Stimulated activated CD4-positive, alpha-beta T cell treated with anti-CD3 and anti-CD28 coated beads, Interleukin-1b, Interleukin-23, amount 100 ng/mL, for 1 hour (primary cell): ENCODE results near the gene C7orf25.
A peak's percentile ranks its signal among the peaks of the same experiment; 100 is the strongest.

Experiments used
- DNase-seq, 2 donors: peaks; one replicate each; pipeline ENCODE4 v3.0.0-alpha.2; 2020; ENCODE audit warnings: low read depth in 2 of 2

Gene C7orf25

GRCh38 chr7:42911454-42912447 lies at the start of gene C7orf25:
C7orf25 (minus strand) TSS chr7:42912070; CDS start chr7:42910900, 1,170 bp downstream.
- DNase-seq, result peak; percentile 80 to 88

- no peak for DNase-seq
Measured at GRCh38 chr7:42961170-42961569, 49.3 kb upstream of the C7orf25 start.

GRCh38 chr7:42960762-42961161 lies 48.9 kb upstream of the C7orf25 start:
- no peak for DNase-seq

GRCh38 chr7:42959549-42959948 lies 47.7 kb upstream of the C7orf25 start:
- DNase-seq, result no peak

GRCh38 chr7:42956062-42956461 lies 44.2 kb upstream of the C7orf25 start:
- DNase-seq, result no peak

- DNase-seq, result no peak
Measured at GRCh38 chr7:42953994-42954393, 42.1 kb upstream of the C7orf25 start.

- no peak for DNase-seq
Measured at GRCh38 chr7:42952328-42952727, 40.5 kb upstream of the C7orf25 start.

- no peak for DNase-seq
Measured at GRCh38 chr7:42950417-42950816, 38.5 kb upstream of the C7orf25 start.

- DNase-seq, result no peak
Measured at GRCh38 chr7:42947521-42947920, 35.7 kb upstream of the C7orf25 start.

- no peak for DNase-seq
Measured at GRCh38 chr7:42946627-42946950, 34.7 kb upstream of the C7orf25 start.

- no peak for DNase-seq
Measured at GRCh38 chr7:42945821-42946626, 34.2 kb upstream of the C7orf25 start.

- peak; percentile 51 to 64 for DNase-seq
Measured at GRCh38 chr7:42940985-42941847, 29.3 kb upstream of the C7orf25 start.

- no peak for DNase-seq
Measured at GRCh38 chr7:42939457-42940240, 27.8 kb upstream of the C7orf25 start.

- no peak for DNase-seq
Measured at GRCh38 chr7:42935861-42936260, 24.0 kb upstream of the C7orf25 start.

GRCh38 chr7:42934291-42934690 lies 22.4 kb upstream of the C7orf25 start:
- DNase-seq, result no peak

GRCh38 chr7:42932811-42933591 lies 21.1 kb upstream of the C7orf25 start:
- DNase-seq, result no peak

- peak; percentile 79 to 84 for DNase-seq
Measured at GRCh38 chr7:42931834-42932651, 20.2 kb upstream of the C7orf25 start, which contains the start of the genes MRPL32 and PSMA2. MRPL32 (plus strand) TSS chr7:42932376; CDS start chr7:42932387, 11 bp downstream. PSMA2 (minus strand) TSS chr7:42932174; CDS start chr7:42932158, 16 bp downstream.

- no peak for DNase-seq
Measured at GRCh38 chr7:42931447-42931833, 19.6 kb upstream of the C7orf25 start.

GRCh38 chr7:42930889-42931288 lies 19.0 kb upstream of the C7orf25 start:
- no peak for DNase-seq
